PC-3 (cell line): ENCODE data around the gene POTEG. TPM values are rescaled to one million over a fixed set of nuclear protein-coding genes. Genes with fewer than 3 reads are reported as not detected.
"Not testable (repeated sequence)": the region's sequence is repeated elsewhere in the genome, so short reads cannot be mapped to it uniquely, and the experiment has no call there.

ENCODE experiments used
- ATAC-seq: fragments of 200-7000 bp; cut with Tn5 transposase; 2 replicates; pipeline ENCODE4 v1.9.1; 2020; ENCODE audit warnings: mild to moderate bottlenecking, moderate library complexity
- BruUV-seq: library from RNA; stranded (reverse); fragments of 400-500 nt; replicated peaks from 2 replicates; lab custom pipeline; 2021; lab: Mats Ljungman, UMichigan
- CTCF ChIA-PET: fragments of 300-600 bp; sonication (Branson Sonifier 250); formaldehyde crosslinking; loops from one replicate; lab custom pipeline; 2022; ENCODE audit warnings: antibody characterized with exemption; lab: Charles Lee
- POLR2A ChIA-PET: fragments of 300-600 bp; sonication (Branson Sonifier 250); formaldehyde crosslinking; loops from one replicate; lab custom pipeline; 2022; ENCODE audit warnings: antibody characterized with exemption; ENCODE audit not compliant: unreplicated experiment; lab: Charles Lee
- DNase-seq: peaks from one replicate; pipeline ENCODE4 v3.0.0-alpha.2; 2015
- H2AFZ ChIP-seq: fragments of 300-600 bp; sonication (generic); 2 replicates; pipeline ENCODE4 v1.6.0; 2016; ENCODE audit warnings: antibody characterized with exemption, low read length
- H3F3A ChIP-seq: fragments of 300-600 bp; sonication (generic); one replicate; pipeline ENCODE4 v1.6.0; 2017; ENCODE audit warnings: antibody characterized with exemption, low read length, control low read depth, mild to moderate bottlenecking; ENCODE audit not compliant: unreplicated experiment
- H3K27ac ChIP-seq: fragments of 300-600 bp; sonication (generic); 2 replicates; pipeline ENCODE4 v1.5.1; 2016; ENCODE audit warnings: mild to moderate bottlenecking, low read length
- H3K27me3 ChIP-seq: fragments of 300-600 bp; sonication (generic); 2 replicates; pipeline ENCODE4 v1.6.1; 2016; ENCODE audit warnings: low read length, mixed read lengths
- H3K36me3 ChIP-seq: fragments of 300-600 bp; sonication (generic); 2 replicates; pipeline ENCODE4 v1.6.1; 2016; ENCODE audit warnings: low read depth, mixed run types, low read length, mixed read lengths
- H3K4me1 ChIP-seq: fragments of 300-600 bp; sonication (generic); 2 replicates; pipeline ENCODE4 v1.5.1; 2016; ENCODE audit warnings: low read length; ENCODE audit not compliant: insufficient read depth
- H3K4me2 ChIP-seq: fragments of 300-600 bp; sonication (generic); 2 replicates; pipeline ENCODE4 v1.6.0; 2016; ENCODE audit warnings: low read length
- H3K4me3 ChIP-seq: fragments of 300-600 bp; sonication (generic); 2 replicates; pipeline ENCODE4 v1.5.1; 2016; ENCODE audit warnings: mild to moderate bottlenecking, low read length, mixed read lengths
- H3K79me2 ChIP-seq: fragments of 300-600 bp; sonication (generic); 2 replicates; pipeline ENCODE4 v1.6.1; 2017; ENCODE audit warnings: low read length, mixed read lengths
- H3K9ac ChIP-seq: fragments of 300-600 bp; sonication (generic); 2 replicates; pipeline ENCODE4 v1.6.0; 2016; ENCODE audit warnings: mild to moderate bottlenecking, low read length
- H3K9me2 ChIP-seq: fragments of 300-600 bp; sonication (generic); replicated peaks from 2 replicates; pipeline ENCODE4 v1.6.1; 2016; ENCODE audit warnings: mixed run types, low read length, mixed read lengths
- H3K9me3 ChIP-seq: fragments of 300-600 bp; sonication (generic); 2 replicates; pipeline ENCODE4 v1.6.1; 2016; ENCODE audit warnings: low read length, mixed read lengths
- H4K20me1 ChIP-seq: fragments of 300-600 bp; sonication (generic); 2 replicates; pipeline ENCODE4 v1.6.1; 2016; ENCODE audit warnings: low read length, mixed read lengths
- intact Hi-C: fragments of 100-400 bp; cut with micrococcal nuclease; formaldehyde crosslinking; loops from 2 replicates; pipeline ENCODE4 v1.9.0; 2023
- total RNA-seq: library from RNA; depleted of rRNA; stranded (reverse); fragments of >200 nt; gene quantifications from 2 replicates; pipeline ENCODE4 v1.2.3, GENCODE V29; 2014

POTEG gene
- total RNA-seq, 1 experiment from 2014 or later: not detected

GRCh38 chr14:19362323-19362722 is 71.8 kb downstream of the POTEG start:
- BruUV-seq, H4K20me1 ChIP-seq, POLR2A ChIA-PET, H3K4me3 ChIP-seq, ATAC-seq, intact Hi-C loops, H3K9ac ChIP-seq, H3K4me2 ChIP-seq, H3K27me3 ChIP-seq, H3K9me3 ChIP-seq, H3K79me2 ChIP-seq, H3K9me2 ChIP-seq, H2AFZ ChIP-seq, CTCF ChIA-PET, H3K4me1 ChIP-seq, H3K27ac ChIP-seq, H3F3A ChIP-seq, DNase-seq, H3K36me3 ChIP-seq: not testable (repeated sequence)

GRCh38 chr14:19361636-19362253 is 72.4 kb downstream of the POTEG start:
- H3K4me2 ChIP-seq, H3K9ac ChIP-seq, H3K27me3 ChIP-seq, H3K9me3 ChIP-seq, H2AFZ ChIP-seq, H3K79me2 ChIP-seq, CTCF ChIA-PET, ATAC-seq, H3K9me2 ChIP-seq, POLR2A ChIA-PET, H3K4me1 ChIP-seq, BruUV-seq, H4K20me1 ChIP-seq, H3K4me3 ChIP-seq, DNase-seq, intact Hi-C loops, H3K36me3 ChIP-seq, H3K27ac ChIP-seq, H3F3A ChIP-seq: not testable (repeated sequence)

GRCh38 chr14:19360937-19361635 is 73.1 kb downstream of the POTEG start:
- DNase-seq, H3K27me3 ChIP-seq, H3K27ac ChIP-seq, H3K9me3 ChIP-seq, H3K36me3 ChIP-seq, intact Hi-C loops, H2AFZ ChIP-seq, H3K4me1 ChIP-seq, CTCF ChIA-PET, H3K4me3 ChIP-seq, H3K4me2 ChIP-seq, H4K20me1 ChIP-seq, H3K79me2 ChIP-seq, H3K9me2 ChIP-seq, H3K9ac ChIP-seq, POLR2A ChIA-PET, ATAC-seq, H3F3A ChIP-seq, BruUV-seq: not testable (repeated sequence)
